GM21526 (cell line): ENCODE results near the gene SLC25A33.
"Not testable (repeated sequence)": the region's sequence is repeated elsewhere in the genome, so short reads cannot be mapped to it uniquely, and the experiment has no call there.

Experiments used
- ATAC-seq: cut with Tn5 transposase; IDR thresholded peaks from one replicate; pipeline ENCODE4 v1.9.1; 2021; ENCODE audit warnings: moderate library complexity; ENCODE audit not compliant: unreplicated experiment, low FRiP score

SLC25A33 gene

DNA sequence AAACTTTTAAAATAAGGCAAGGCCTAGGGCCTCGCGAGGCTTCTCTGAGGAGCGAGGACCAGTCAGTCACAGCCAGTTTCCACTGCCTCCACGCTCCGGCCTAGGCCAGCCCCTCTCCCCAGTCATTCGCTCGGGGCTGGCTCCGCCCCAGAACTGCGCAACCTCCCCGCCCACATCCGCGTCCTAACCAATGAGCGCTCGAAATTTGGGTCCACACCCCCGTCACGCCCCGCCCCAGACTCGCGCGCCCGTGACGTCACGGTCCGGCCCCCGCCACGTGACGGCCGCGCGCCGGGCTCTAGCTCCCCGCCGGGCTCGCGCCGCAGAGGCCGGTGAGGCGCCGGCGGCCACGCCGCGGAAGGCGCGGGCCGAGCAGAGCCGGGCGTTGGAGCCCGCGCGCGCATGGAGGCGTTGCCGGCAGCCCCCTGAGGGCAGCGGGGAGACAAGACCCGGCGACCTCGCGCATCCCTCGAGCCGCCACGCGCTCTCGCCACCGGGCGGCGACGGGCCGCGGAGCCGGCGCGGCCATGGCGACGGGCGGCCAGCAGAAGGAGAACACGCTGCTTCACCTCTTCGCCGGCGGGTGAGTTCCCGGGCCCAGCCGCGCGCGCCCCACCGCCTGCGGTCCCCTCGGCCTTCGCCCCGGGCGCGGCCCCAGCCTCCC is at the start of gene SLC25A33:
TSS of gene SLC25A33 (plus strand) at position 301 of the 664 bp plus-strand sequence. CDS start at position 528, 227 bp downstream.
- peak; percentile 87 for ATAC-seq

GRCh38 chr1:9490605-9491339 is 48.5 kb upstream of the SLC25A33 start:
- no peak for ATAC-seq

DNA sequence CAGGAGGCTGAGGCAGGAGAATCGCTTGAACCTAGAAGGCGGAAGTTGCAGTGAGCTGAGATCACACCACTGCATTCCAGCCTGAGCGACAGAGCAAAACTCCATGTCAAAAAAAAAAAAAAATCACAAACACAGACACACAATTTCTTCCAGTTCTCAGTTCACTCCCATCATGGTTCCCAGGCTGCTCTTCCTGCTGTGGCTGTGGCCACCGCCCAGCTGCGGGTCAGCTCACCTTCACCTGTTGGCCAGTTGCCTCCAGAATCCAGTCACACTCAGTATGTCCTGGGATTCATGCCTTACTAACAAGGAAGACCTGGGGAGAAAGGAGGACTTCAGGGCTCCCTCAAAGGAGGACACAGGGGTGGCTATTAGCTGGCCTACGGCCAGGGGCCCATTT is 45.9 kb upstream of the SLC25A33 start:
- ATAC-seq: no peak

DNA sequence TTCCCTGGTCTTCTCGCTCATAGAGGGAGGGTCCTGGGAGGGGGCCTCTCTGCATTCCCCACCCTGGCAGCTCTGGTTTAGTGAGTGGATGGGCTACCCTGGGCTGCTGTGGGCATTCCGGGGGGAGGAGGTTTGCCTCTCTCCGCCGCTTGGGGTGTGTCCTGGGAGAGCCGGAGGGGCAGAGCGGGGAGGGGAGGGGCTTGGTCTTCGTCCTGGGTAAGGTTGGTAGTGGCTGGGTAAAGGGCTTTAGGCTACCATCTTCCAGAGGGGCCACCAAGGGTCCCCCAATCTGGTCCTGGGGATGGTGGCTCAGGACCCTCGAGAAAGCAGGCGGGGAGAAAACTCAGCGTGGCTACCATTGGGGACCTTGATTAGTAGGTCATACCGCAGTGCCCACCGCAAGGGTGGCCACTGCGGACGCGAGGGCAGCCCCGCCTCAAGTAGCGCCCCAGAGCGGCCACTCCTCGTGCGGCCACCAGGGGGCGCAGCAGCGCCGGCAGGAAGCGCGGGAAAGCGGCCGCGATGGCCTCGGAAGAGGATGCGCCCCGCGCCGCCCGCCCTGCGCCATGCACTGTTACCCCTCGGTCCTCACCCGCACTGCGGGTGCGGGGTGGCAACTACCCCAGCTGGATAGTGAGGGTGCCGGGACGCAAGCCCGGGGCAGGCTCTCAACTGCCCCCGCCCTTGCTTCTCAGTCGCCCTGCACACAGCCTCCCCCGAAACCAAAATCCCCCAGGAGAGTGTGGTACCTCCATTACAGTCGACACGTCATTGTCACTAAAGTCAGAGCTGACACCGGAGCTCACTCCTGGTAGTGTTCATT is 44.1 kb upstream of the SLC25A33 start:
- ATAC-seq: peak; percentile 56

DNA sequence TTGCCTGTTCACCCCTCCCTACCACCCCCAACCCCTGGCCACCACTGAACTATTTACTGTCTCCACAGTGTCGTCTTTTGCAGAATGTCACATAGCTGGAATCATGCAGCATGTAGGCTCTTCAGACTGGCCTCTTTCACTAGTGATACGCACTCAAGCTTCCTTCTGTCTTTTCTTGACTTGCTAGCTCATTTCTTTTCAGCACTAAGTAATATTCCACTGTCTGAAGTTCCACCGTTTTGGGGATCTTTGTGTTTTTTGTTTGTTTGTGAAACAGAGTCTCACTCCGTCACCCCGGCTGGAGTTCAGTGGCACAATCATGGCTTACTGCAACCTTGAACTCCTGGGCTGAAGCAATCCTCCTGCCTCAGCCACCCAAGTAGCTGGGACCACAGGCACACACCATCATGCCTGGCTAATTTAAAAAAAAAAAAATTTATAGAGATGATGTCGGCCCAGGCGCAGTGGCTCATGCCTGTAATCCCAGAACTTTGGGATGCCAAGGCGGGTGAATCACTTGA is 43.4 kb upstream of the SLC25A33 start:
- no peak for ATAC-seq

DNA sequence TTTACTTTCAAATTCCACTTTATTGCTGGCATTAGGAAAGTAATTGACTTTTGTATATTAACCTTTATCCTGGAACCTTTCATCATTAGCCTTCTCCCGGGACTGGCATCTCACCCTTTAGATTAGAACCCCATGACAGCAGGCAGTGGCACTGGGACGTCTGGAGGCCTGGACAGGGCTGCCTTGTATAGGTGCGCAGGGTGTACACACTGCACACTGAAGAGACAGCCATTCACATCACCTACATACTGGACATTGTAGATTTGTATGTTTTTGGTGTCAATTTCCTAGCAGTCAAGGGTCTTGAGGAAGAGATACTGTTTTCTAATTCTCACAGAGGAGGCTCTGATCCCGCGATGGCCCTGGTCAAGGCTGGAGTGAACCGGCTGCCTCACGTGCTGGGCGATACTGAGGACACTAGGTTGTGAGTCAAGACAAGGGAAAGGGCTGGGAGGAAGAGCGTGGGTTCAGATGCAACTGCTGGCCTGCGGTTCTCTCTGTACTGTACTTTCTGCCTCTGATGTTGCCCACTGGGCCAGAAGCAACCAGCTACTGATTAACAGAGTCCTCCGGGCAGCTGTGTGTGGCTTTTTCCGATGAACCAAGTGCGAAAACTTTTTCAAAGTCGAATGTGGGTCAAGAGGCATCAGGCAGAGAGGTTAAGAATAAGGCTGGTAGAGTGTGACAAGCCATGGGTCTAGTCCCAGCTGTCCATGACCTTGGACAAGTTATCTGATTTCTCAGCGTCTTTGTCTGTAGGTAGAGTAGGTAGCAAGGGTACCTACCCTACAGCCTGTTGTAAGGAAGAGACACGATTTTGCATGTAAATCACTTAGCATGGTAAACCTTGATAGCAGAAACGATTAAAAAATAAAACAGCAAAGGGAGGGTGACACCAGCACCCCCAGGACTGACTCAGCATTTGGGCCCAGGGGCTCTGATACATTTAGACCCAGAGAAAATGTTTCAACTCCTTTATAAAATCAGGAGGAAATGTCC is 38.2 kb upstream of the SLC25A33 start:
- no peak for ATAC-seq

DNA sequence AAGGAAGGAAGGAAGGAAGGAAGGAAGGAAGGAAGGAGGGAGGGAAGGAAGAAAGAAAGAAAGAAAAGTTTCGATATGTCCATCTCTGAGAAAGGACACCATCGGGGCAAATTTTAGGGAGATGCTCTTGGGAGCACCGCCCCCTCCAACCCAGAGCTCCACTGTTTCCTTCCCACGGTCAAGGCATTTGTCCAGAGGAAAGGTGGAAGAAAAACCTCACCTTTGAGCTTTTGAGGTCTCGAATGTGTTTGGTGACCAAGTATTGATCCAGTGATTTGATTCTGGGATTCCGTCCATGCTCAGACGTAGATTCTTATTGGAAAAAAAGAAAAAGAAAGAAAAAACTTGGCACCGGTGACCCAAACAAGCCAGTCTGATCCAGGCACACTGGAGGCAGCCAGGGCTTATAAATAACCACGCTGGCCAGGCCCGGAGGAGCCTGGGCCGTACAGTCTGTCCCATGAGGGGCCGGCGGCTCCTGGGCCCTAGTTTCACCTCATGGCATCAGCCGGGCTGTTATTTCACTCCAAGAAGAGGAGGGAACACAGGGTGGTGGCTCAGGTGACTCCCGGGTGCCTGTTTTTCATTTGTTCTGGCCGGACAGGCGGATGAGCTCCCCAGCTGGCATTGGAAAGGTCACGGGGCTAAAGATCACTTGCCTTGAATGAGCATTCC is 36.1 kb upstream of the SLC25A33 start:
- ATAC-seq: no peak

DNA sequence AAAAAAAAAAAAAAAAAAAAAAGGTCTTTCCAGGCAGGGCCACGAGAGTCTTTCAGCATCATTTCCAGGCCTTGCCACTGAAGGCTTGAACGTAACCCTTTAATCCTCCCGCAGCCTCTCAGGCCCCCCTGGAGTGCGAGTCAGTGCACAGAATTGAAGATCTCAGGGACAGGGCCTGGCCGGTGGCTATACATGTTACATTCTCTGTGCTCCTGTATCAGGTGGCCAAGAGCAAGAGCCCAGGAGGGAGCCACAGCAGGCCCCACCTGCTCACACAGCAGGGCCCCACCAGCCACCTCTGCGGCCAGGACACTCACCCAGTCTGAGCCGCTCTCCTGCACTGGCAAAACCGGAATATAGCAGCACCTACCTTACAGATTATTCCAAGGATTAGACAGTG is 34.1 kb upstream of the SLC25A33 start:
- ATAC-seq: no peak

DNA sequence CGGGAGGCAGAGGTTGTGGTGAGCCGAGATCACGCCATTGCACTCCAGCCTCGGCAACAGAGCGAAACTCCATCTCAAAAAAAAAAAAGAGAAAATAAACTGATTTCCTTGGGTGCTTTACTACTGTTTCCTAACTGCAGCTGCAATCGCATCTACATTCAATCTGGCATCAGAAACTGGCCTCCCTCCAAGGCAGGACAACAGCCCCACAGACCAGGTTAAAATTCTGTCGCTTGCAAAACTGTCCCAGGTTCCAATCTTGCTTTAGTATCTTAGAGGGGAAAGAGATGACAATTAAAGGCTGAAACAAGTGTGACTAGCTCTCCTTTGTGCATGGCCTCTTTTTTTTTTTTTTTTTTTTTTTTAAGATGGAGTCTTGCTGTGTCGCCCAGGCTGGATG is 32.4 kb upstream of the SLC25A33 start:
- ATAC-seq: no peak

- ATAC-seq: no peak
Measured at GRCh38 chr1:9510130-9510529, 29.1 kb upstream of the SLC25A33 start.

DNA sequence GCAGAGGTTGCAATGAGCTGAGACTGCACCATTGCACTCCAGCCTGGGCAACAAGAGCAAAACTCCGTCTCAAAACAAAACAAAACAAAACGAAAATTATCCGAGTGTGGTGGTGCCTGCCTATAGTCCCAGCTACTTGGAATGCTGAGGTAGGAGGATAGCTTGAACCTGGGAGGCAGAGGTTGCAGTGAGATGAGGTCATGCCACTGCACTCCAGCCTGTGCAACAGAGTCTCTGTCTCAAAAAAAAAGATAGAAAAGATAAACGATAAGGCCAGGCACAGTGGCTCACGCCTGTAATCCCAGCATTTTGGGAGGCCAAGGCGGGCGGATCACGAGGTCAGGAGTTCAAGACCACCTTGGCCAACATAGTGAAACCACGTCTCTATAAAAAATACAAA is 23.7 kb upstream of the SLC25A33 start:
- not testable (repeated sequence) for ATAC-seq

DNA sequence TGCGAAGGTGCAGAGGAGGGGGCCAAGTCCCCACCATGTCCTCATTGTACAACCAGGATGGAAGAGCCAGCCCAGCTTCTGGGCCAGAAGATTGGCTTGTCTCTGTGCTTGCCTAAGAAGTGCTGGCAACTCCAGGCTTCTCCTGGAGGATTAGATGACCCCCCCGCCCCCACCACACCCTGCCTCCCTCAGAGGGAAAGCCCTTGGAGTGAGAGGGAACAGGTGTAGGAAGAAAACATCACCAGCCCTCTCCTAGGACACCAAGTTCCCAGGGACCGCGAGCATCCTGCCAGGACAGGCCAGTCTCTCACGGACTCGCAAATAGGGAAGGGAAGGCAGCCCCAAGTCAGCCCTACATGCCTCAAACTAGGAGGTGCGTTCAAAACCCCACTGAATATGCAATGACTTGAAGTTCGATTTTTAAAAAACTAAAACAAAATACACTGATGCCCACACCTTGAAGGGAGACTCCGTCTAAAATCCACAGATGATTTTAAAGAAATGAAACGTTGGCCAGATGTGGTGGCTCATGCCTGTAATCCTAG is 20.7 kb upstream of the SLC25A33 start:
- no peak for ATAC-seq

- no peak for ATAC-seq
Measured at GRCh38 chr1:9520411-9520810, 18.9 kb upstream of the SLC25A33 start.

GRCh38 chr1:9529190-9529589 is 10.1 kb upstream of the SLC25A33 start:
- ATAC-seq: no peak

- no peak for ATAC-seq
Measured at GRCh38 chr1:9530320-9530719, 8.9 kb upstream of the SLC25A33 start.

DNA sequence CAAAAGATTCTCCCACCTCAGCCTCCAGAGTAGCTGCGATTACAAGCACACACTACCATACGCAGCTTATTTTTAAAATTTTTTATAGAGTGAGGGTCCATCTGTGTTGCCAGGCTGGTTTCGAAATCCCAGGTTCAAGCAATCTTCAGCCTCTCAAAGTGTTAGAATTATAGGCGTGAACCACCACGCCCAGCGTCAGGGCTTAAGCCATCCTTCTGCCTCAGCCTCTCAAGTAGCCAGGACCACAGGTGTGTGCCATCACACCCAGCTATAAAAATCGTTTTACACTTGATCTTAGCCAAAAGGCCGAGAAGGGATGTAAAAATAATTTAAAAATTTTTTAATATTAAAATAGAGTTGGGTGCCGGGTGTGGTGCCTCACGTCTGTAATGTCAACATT is 4.3 kb upstream of the SLC25A33 start:
- ATAC-seq: no peak

DNA sequence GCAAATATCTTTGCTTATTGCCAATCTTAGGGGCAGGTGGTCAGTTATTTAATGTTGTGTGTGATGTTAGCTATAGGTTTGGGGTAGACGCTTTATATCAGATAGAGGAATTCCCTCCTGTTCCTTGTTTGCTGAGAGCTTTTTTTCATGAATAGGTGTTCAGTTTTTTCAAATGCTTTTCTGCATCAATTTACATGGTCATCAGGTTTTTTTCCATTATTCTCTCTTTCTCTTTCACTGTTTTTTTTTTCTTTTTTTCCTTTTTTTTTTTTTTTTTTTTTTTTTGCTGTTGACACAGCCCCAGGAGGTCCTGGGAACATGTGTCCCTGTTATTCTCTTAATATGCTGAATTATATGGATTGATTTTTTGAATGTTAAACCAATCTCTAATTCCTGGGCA is 3.0 kb upstream of the SLC25A33 start:
- ATAC-seq: no peak

DNA sequence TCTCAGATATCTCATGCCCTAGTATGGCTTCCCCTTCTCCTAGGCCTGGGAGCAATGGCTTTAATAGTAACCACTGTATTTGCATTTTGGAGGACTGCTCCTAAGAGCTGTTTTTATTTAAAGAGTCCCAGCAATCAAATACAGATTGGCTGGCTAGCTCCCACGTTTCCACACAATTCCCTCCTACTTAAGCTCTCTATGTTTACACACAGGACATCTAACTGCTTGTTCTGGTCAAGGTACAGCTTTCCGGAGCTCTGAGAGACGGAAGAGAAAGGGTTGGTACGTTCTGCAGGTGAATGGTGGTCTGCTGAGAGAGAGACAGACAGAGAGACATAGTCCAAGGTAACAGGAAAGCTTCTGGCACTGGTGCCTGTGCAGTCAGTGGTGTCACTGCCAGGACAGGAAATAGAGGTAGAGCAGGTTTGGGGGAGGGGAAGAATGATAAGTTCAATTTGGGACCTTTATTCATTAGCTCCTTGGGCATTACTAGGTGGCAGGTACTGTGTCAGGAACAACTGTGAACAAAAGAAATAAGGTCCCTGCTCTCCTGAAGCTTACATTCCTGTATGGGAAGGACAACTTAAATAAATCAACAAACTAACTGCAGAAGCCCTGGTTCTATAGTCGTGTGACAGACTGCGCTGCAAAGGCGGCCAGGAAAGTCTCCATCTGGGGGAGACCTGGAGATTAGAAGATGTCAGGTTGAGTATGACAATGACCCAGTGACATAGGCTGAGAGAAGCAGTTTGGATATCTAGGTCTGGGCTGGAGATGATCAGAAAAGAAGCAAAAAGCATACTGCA is 1.2 kb upstream of the SLC25A33 start:
- ATAC-seq: no peak
